C1 segment of cervical spinal cord (tissue), 14 donors: Measurements from ENCODE around the gene CPXM2.

ENCODE experiments used
- DNase-seq, 14 donors: peaks; one replicate each; lab custom pipeline; 2025; lab: John Stamatoyannopoulos, UW

Gene CPXM2

GRCh38 chr10:123848564-123849457 is 42.8 kb downstream of the CPXM2 start:
- no peak for DNase-seq

- no peak for DNase-seq
Observed at GRCh38 chr10:123847686-123848432, 43.7 kb downstream of the CPXM2 start.

- DNase-seq = no peak
Observed at GRCh38 chr10:123843835-123844234, 47.8 kb downstream of the CPXM2 start.

GRCh38 chr10:123842692-123843385 is 48.8 kb downstream of the CPXM2 start:
- DNase-seq = no peak

- no peak for DNase-seq
Observed at GRCh38 chr10:123841560-123841959, 50.0 kb downstream of the CPXM2 start.

- no peak for DNase-seq
Observed at GRCh38 chr10:123841115-123841514, 50.5 kb downstream of the CPXM2 start.

GRCh38 chr10:123840714-123841113 is 50.9 kb downstream of the CPXM2 start:
- DNase-seq = no peak

- DNase-seq = no peak
Observed at GRCh38 chr10:123838596-123839310, 52.9 kb downstream of the CPXM2 start.

- DNase-seq = no peak
Observed at GRCh38 chr10:123837756-123838155, 53.9 kb downstream of the CPXM2 start.

GRCh38 chr10:123836418-123837145 is 55.0 kb downstream of the CPXM2 start:
- no peak for DNase-seq

- no peak for DNase-seq
Observed at GRCh38 chr10:123835575-123835974, 56.0 kb downstream of the CPXM2 start.

- DNase-seq = no peak
Observed at GRCh38 chr10:123833170-123833850, 58.3 kb downstream of the CPXM2 start.

- no peak for DNase-seq
Observed at GRCh38 chr10:123831259-123831658, 60.3 kb downstream of the CPXM2 start.

- DNase-seq = no peak
Observed at GRCh38 chr10:123821136-123821535, 70.5 kb downstream of the CPXM2 start.

- no peak for DNase-seq
Observed at GRCh38 chr10:123809632-123810031, 82.0 kb downstream of the CPXM2 start.

GRCh38 chr10:123808906-123809305 is 82.7 kb downstream of the CPXM2 start:
- DNase-seq = no peak

- DNase-seq = no peak
Observed at GRCh38 chr10:123808286-123808685, 83.3 kb downstream of the CPXM2 start.

GRCh38 chr10:123807444-123808035 is 84.1 kb downstream of the CPXM2 start:
- DNase-seq = no peak

- no peak for DNase-seq
Observed at GRCh38 chr10:123804716-123805115, 86.9 kb downstream of the CPXM2 start.

- DNase-seq = no peak
Observed at GRCh38 chr10:123800821-123801220, 90.8 kb downstream of the CPXM2 start.
